D721Med (cell line): ENCODE results near the gene ITGA8.

Experiments
- DNase-seq: peaks from one replicate; pipeline ENCODE4 v3.0.0; 2011; ENCODE audit warnings: low spot score; ENCODE audit not compliant: insufficient read length
- FAIRE-seq: peaks from 2 replicates; lab custom pipeline; 2011; peaks lifted over from hg19 to GRCh38; lab: Jason Lieb, UNC
- TF ChIP-seq, protein P1 (sequence below): IDR thresholded peaks from 2 replicates; pipeline ENCODE4 v1.5.1; 2012; ENCODE audit warnings: mild to moderate bottlenecking, control low read depth; ENCODE audit not compliant: insufficient read depth; ENCODE audit errors: missing control alignments

The ITGA8 gene

GRCh38 chr10:15521328-15521903, 198.3 kb downstream of the ITGA8 start:
- no peak for DNase-seq
- FAIRE-seq = no peak
- TF ChIP-seq, protein P1, sequence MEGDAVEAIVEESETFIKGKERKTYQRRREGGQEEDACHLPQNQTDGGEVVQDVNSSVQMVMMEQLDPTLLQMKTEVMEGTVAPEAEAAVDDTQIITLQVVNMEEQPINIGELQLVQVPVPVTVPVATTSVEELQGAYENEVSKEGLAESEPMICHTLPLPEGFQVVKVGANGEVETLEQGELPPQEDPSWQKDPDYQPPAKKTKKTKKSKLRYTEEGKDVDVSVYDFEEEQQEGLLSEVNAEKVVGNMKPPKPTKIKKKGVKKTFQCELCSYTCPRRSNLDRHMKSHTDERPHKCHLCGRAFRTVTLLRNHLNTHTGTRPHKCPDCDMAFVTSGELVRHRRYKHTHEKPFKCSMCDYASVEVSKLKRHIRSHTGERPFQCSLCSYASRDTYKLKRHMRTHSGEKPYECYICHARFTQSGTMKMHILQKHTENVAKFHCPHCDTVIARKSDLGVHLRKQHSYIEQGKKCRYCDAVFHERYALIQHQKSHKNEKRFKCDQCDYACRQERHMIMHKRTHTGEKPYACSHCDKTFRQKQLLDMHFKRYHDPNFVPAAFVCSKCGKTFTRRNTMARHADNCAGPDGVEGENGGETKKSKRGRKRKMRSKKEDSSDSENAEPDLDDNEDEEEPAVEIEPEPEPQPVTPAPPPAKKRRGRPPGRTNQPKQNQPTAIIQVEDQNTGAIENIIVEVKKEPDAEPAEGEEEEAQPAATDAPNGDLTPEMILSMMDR = no peak

DNA sequence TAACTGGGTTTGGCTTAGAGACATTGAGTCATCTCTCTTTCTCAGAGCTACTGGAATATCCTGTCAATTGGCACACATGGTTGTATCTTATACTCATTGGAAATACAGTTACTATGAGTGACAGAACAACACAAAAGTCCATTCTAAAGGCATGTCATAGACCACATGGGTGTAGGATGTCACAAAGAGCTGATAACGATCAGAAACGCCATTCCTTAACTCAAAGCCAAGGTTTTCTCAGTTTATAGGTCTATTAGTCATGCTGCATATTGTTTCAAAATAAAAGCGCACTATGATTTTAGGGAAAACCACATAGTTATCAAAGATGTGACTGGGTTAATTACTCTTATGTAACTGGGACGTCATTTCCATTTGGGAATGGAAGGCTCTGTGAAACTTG, 201.5 kb downstream of the ITGA8 start:
- TF ChIP-seq, protein P1 = no peak
- FAIRE-seq = no peak
- no peak for DNase-seq

DNA sequence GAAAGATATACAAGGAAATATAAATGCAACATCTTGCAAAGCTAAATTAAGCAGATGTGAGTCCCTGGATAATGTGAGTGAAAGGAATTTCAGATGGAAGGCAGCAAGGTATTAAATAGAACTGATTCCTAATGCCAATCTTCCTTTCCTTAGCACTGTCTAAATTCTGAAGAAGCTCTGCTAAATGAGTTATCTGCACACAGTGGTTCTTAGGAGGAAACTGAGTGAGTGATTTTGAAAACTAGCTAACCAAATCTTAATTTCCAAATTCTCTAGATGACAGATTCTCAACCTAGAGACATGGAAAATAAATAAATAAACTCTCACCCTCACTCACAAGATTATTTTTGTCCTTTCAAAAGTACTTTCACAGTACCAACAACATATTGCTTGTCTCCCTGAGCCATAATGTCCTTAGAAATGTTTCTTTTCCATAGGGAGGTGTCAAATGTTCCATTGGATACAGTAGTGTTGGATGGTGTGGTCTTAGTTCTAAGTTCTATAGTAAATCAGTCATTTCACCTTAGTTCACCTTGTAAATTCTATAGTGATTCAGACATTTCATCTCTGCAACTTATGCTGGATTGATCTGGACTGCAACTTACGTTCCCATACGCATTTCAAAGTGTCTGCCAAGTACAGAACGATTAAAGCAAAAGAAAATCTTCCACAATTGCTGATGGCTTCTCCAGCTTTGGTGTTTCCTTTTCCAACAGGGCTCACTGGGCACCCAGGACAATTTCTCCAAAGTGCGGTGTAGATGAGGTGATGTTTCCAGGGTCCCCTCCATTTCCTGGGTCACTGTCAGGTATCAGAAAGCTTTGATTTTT, 203.3 kb downstream of the ITGA8 start:
- TF ChIP-seq, protein P1 = no peak
- FAIRE-seq (no peak), DNase-seq (no peak)

GRCh38 chr10:15515202-15515601, 204.5 kb downstream of the ITGA8 start:
- FAIRE-seq = no peak
- DNase-seq = no peak
- TF ChIP-seq, protein P1 = no peak

DNA sequence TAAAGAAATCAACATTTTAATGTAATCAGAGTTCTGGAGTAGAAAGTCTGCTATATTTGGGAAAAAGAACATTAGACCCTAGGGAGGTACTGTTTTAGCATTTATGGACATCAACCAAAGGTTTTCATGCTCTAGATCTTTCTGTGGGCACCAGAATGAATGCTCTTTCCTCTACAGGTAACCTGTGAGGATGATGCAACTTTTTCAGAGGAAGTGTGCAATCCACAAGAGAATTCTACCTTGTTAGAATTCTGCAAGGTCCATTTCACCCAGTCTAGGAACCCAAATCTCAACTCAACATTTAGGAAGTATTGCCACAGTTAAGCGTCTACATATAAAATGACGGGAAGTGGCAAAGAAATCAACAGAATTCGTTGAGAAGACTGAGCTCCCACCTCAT, 208.8 kb downstream of the ITGA8 start:
- TF ChIP-seq, protein P1 = no peak
- DNase-seq (no peak), FAIRE-seq (no peak)

GRCh38 chr10:15505329-15505728, 214.4 kb downstream of the ITGA8 start:
- DNase-seq = no peak
- TF ChIP-seq, protein P1 = no peak
- no peak for FAIRE-seq
